ENCODE data around the gene PBX3.

DNA sequence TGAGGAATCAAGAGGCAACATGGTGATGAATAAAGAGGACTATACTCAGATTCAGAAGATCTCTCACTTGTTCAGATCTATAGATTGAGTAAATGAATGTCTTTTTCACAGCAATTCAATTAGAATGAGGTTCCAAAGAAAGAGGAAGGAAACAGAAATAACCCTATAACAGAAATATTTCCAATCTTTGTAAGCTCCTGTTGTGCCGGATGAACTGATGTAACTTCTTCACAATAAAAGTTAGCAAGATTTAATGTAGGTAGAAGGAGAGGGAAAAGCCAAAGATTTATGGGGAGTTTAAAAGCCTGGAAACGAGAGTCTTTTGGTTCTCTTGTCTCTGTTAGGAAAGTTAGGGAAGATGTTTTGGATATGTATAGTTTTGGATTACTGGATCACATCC, 92.1 kb downstream of the PBX3 start:
- TF ChIP-seq, protein P1, sequence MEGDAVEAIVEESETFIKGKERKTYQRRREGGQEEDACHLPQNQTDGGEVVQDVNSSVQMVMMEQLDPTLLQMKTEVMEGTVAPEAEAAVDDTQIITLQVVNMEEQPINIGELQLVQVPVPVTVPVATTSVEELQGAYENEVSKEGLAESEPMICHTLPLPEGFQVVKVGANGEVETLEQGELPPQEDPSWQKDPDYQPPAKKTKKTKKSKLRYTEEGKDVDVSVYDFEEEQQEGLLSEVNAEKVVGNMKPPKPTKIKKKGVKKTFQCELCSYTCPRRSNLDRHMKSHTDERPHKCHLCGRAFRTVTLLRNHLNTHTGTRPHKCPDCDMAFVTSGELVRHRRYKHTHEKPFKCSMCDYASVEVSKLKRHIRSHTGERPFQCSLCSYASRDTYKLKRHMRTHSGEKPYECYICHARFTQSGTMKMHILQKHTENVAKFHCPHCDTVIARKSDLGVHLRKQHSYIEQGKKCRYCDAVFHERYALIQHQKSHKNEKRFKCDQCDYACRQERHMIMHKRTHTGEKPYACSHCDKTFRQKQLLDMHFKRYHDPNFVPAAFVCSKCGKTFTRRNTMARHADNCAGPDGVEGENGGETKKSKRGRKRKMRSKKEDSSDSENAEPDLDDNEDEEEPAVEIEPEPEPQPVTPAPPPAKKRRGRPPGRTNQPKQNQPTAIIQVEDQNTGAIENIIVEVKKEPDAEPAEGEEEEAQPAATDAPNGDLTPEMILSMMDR (conservative IDR thresholded peaks at IDR 0.05; ENCODE audit: low read length) = no peak
- TF ChIP-seq EZH2phosphoT487 (IDR thresholded peaks at IDR 0.05; ENCODE audit: borderline replicate concordance, low read depth, low read length) = no peak

Data from OCI-LY7 (cell line).